ENCODE data around the gene AARS2. TPM values are rescaled to one million over a fixed set of nuclear protein-coding genes. Genes with fewer than 3 reads are reported as not detected.

Gene AARS2
- total and polyA plus RNA-seq, 2 of the 8 experiments (the other 6 are each of a cell fraction or from before 2014, with no cell fraction given): 8.6 to 20.4 TPM

DNA sequence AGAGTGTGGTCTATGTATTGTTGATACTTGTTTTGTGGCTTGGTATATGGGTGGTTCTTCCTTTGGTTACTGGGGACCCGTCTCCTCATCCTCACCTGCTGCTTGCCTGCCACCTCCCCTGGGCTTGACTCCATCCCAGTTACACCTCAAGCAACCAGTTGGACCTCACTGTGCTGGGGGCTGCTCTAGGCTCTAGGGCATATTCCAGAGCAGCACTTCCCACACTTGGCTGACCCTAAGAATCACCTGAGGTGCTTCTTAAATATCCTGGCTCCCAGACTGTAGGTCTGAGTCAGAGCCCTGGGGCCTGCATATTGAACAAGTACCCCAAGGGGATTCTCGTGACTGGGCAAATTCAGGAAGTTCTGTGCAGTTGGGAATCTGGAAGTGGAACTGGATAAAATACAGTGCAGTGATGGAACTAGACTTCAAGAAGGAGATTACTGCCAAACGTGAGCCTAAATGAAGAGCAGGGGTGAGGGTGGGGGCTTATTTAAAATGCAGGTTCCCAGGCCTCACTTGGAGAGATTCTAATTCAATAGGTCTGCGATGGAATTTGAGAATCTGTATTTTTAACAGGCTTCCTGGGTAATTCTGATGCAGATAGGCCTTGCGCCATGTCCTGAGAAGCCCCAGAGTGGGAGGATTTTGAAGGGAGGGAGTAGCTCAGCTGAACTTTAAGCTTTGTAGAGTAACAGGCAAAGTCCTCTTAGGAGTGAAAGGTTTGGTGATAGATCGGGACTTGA lies 36.9 kb upstream of the AARS2 start:
- Histone ChIP-seq H3K4me3 (ENCODE audit: extremely low read depth in 1 of 4, insufficient read depth in 2 of 4, low read depth in 3 of 4, low read length in 4 of 4) (peak overlapping the region in 1 of 4 experiments; percentile 13; a peak in 1 of 8 replicates), H3K23me2 (ENCODE audit: low read depth, low read length) (no peaks in the 10 kb centered on the region), H4K5ac (ENCODE audit: insufficient read length, low read depth, low read length) (no peak overlapping the region), H3K9ac (replicated peaks in 1 of 4; ENCODE audit: extremely low read depth in 1 of 4, low read depth in 3 of 4, low read length in 3 of 4) (no peak overlapping the region; a peak in 1 of 7 replicates), H3K79me1 (ENCODE audit: low read depth, low read length) (no peaks in the 10 kb centered on the region), H3K56ac (replicated peaks; ENCODE audit: insufficient read length, low read depth, low read length) (no peak overlapping the region), H3K18ac (ENCODE audit: extremely low read depth, low read length) (peak overlapping the region; percentile 73; the same call in 1 of the 2 replicates), H2BK20ac (ENCODE audit: low read length) (no peak overlapping the region), H3K4me2 (ENCODE audit: insufficient read depth in 1 of 2, low read depth in 2 of 2, low read length in 2 of 2) (peak overlapping the region; percentile 8 to 12; a peak in 2 of 4 replicates), H3K9me3 (ENCODE audit: insufficient read depth in 2 of 2, low read depth in 1 of 2, low read length in 1 of 2) (no peaks in the 10 kb centered on the region), H2BK15ac (ENCODE audit: low read length) (no peak overlapping the region), H4K91ac (replicated peaks; ENCODE audit: insufficient read length, low read length) (peak overlapping the region; percentile 17), H4K8ac (ENCODE audit: extremely low read depth, insufficient read depth, low read length) (no peak overlapping the region; the same call in 1 of the 2 replicates), H3K36me3 (ENCODE audit: control insufficient read depth in 2 of 4, insufficient read depth in 4 of 4, low read length in 3 of 4) (no peaks in the 10 kb centered on the region), H2BK5ac (ENCODE audit: low read depth, low read length) (no peak overlapping the region), H2AK5ac (ENCODE audit: low read depth, low read length) (no peak overlapping the region), H2AFZ (ENCODE audit: low read length) (peak overlapping the region; percentile 55; the same call in 1 of the 2 replicates), H3K4me1 (replicated peaks in 1 of 4; ENCODE audit: control insufficient read depth in 3 of 4, insufficient read depth in 4 of 4, low read length in 3 of 4) (peaks cover 0 to 9% (median 3%) of the 10 kb centered on the region in 4 experiments; a peak in 4 of 7 replicates), H2BK120ac (replicated peaks; ENCODE audit: low read depth, low read length) (no peak overlapping the region), H3K27me3 (replicated peaks in 1 of 4; ENCODE audit: control insufficient read depth in 3 of 4, extremely low read depth in 1 of 4, insufficient read depth in 3 of 4, low read length in 3 of 4) (no peaks in the 10 kb centered on the region), H3K14ac (ENCODE audit: insufficient read length) (no peak overlapping the region), H3K4ac (replicated peaks; ENCODE audit: insufficient read length, low read depth, low read length) (no peak overlapping the region), H4K20me1 (replicated peaks in 1 of 2; ENCODE audit: control insufficient read depth in 1 of 2, insufficient read depth in 2 of 2, low read length in 2 of 2) (no peaks in the 10 kb centered on the region), H3K23ac (ENCODE audit: insufficient read length) (no peak overlapping the region), H3K79me2 (ENCODE audit: control insufficient read depth in 1 of 2, insufficient read depth in 2 of 2, low read length in 2 of 2) (no peaks in the 10 kb centered on the region), H2BK12ac (ENCODE audit: low read depth, low read length) (peak overlapping the region; percentile 21; the same call in 1 of the 2 replicates), H3K27ac (ENCODE audit: low read depth, low read length) (no peak overlapping the region)
- POLR2A ChIA-PET (ENCODE audit: partially characterized antibody): interaction anchor here (1.9 kb wide), 1 partner anchor 37 kb away, joined by 6 read pairs; the partner anchor contains the start of gene AARS2
- DNase-seq (ENCODE audit: low read depth in 1 of 2, low spot score in 2 of 2) (no peak), FAIRE-seq (no peak)
- 65% methylated on average over 6 of the region's 6 CpGs; no CpG with 5 or more reads in 1 of the 2 experiments for WGBS, 2 experiments (ENCODE audit: extremely low coverage in 1 of 2, insufficient coverage in 1 of 2, insufficient read length in 1 of 2, insufficient replicate concordance in 2 of 2, low coverage in 1 of 2, low lambda C conversion rate in 2 of 2, missing lambda C conversion rate in 1 of 2)
- CTCF ChIA-PET (ENCODE audit: partially characterized antibody): interaction anchor here (1.2 kb wide), 1 partner anchor 17 kb away, joined by 3 read pairs; no protein-coding TSS in a partner anchor
- no peak for TF ChIP-seq BACH1 (IDR thresholded peaks at IDR 0.05; ENCODE audit: low read length)
- TF ChIP-seq ATF3 (IDR thresholded peaks at IDR 0.05; ENCODE audit: insufficient read depth, low read depth, low read length): peak; percentile 35; the same call in 1 of the 2 replicates
- peak; percentile 37; the same call in 1 of the 2 replicates for TF ChIP-seq CEBPB (IDR thresholded peaks at IDR 0.05; ENCODE audit: low read depth, low read length)
- TF ChIP-seq TBP (IDR thresholded peaks at IDR 0.05; ENCODE audit: low read depth, low read length): no peak
- TF ChIP-seq KDM1A (IDR thresholded peaks at IDR 0.05; ENCODE audit: borderline replicate concordance, low read length): no peak
- TF ChIP-seq TCF12 (IDR thresholded peaks at IDR 0.05; ENCODE audit: low read depth, low read length): no peak
- no peak for TF ChIP-seq MAX (IDR thresholded peaks at IDR 0.05)
